Stimulated activated CD4-positive, alpha-beta T cell treated with anti-CD3 and anti-CD28 coated beads, Interleukin-15, amount 100 ng/mL, for 24 hours (primary cell): Measurements from ENCODE around the gene GNE.
"Not testable (repeated sequence)": the region's sequence is repeated elsewhere in the genome, so short reads cannot be mapped to it uniquely, and the experiment has no call there.

Experiments used
- DNase-seq: peaks from one replicate; pipeline ENCODE4 v3.0.0-alpha.2; 2020

The GNE gene

GRCh38 chr9:36268007-36268427 is 9.8 kb upstream of the GNE start:
- no peak for DNase-seq

- no peak for DNase-seq
Observed at GRCh38 chr9:36264896-36265295, 6.6 kb upstream of the GNE start.

- no peak for DNase-seq
Observed at GRCh38 chr9:36263683-36264082, 5.4 kb upstream of the GNE start.

GRCh38 chr9:36258996-36259533 is 817 bp upstream of the GNE start:
- DNase-seq, result no peak

- no peak for DNase-seq
Observed at GRCh38 chr9:36251428-36251827, 6.8 kb downstream of the GNE start.

GRCh38 chr9:36250079-36250478 is 8.2 kb downstream of the GNE start:
- no peak for DNase-seq

GRCh38 chr9:36249189-36249588 is 9.1 kb downstream of the GNE start:
- DNase-seq, result no peak

GRCh38 chr9:36248061-36248460 is 10.2 kb downstream of the GNE start:
- not testable (repeated sequence) for DNase-seq

- DNase-seq, result no peak
Observed at GRCh38 chr9:36247356-36247755, 10.9 kb downstream of the GNE start.

- no peak for DNase-seq
Observed at GRCh38 chr9:36245906-36246305, 12.3 kb downstream of the GNE start.

GRCh38 chr9:36239675-36240074 is 18.6 kb downstream of the GNE start:
- DNase-seq, result not testable (repeated sequence)

- DNase-seq, result not testable (repeated sequence)
Observed at GRCh38 chr9:36239205-36239604, 19.0 kb downstream of the GNE start.

- DNase-seq, result no peak
Observed at GRCh38 chr9:36237230-36237629, 21.0 kb downstream of the GNE start.

GRCh38 chr9:36222449-36222848 is 35.8 kb downstream of the GNE start:
- DNase-seq, result no peak

- DNase-seq, result no peak
Observed at GRCh38 chr9:36221667-36222066, 36.6 kb downstream of the GNE start.

GRCh38 chr9:36218411-36218901 is 39.8 kb downstream of the GNE start:
- DNase-seq, result no peak

- DNase-seq, result no peak
Observed at GRCh38 chr9:36218011-36218410, 40.2 kb downstream of the GNE start.

GRCh38 chr9:36217256-36217968 is 40.8 kb downstream of the GNE start:
- no peak for DNase-seq

GRCh38 chr9:36214571-36214970 is 43.7 kb downstream of the GNE start:
- no peak for DNase-seq

GRCh38 chr9:36213989-36214388 is 44.3 kb downstream of the GNE start:
- DNase-seq, result no peak

GRCh38 chr9:36213387-36213786 is 44.9 kb downstream of the GNE start:
- DNase-seq, result no peak

GRCh38 chr9:36211510-36211909 is 46.7 kb downstream of the GNE start:
- DNase-seq, result no peak

GRCh38 chr9:36210722-36211121 is 47.5 kb downstream of the GNE start:
- DNase-seq, result no peak

GRCh38 chr9:36208521-36209253 is 49.6 kb downstream of the GNE start:
- no peak for DNase-seq
